NCI-H774 (cell line): ENCODE data around the gene LGALS12.

Experiments used
- DNase-seq: peaks from one replicate; lab custom pipeline; 2025; lab: John Stamatoyannopoulos, UW

Gene LGALS12

GRCh38 chr11:63560506-63561180 lies 54.8 kb downstream of the LGALS12 start:
- no peak for DNase-seq

GRCh38 chr11:63563201-63564055 lies 57.5 kb downstream of the LGALS12 start, which contains the start of gene PLAAT2:
Gene PLAAT2 (minus strand): TSS chr11:63563379. CDS start chr11:63563324, 55 bp downstream.
- no peak for DNase-seq

- DNase-seq: no peak
Measured at GRCh38 chr11:63564056-63564774, 58.3 kb downstream of the LGALS12 start.

GRCh38 chr11:63564784-63565350 lies 59.0 kb downstream of the LGALS12 start:
- no peak for DNase-seq
